ENCODE results near the gene COLEC12. TPM values are rescaled to one million over a fixed set of nuclear protein-coding genes. Genes with fewer than 3 reads are reported as not detected.

The COLEC12 gene
- total and polyA plus RNA-seq, 2 donors (not counting 3 experiments of a cell fraction or from before 2014, with no cell fraction given): 8.0 to 17.1 TPM

GRCh38 chr18:316393-316792 lies 184.1 kb downstream of the COLEC12 start:
- ChIA-PET POLR2A (no interaction called here), CTCF (interaction anchor here (0.9 to 1.4 kb wide), 6 partner anchors 11 to 308 kb away, joined by 3 to 4 read pairs (median 4); partner anchors contain the start of gene THOC1)
- Histone ChIP-seq H3K27me3 (ENCODE audit: control insufficient read depth in 2 of 2, insufficient read depth in 2 of 2, low read length in 2 of 2) (no peaks in the 10 kb centered on the region), H3K4me3 (replicated peaks in 1 of 3; ENCODE audit: insufficient read depth in 1 of 3, low read depth in 1 of 3, low read length in 3 of 3) (no peak overlapping the region), H2AFZ (ENCODE audit: low read depth, low read length) (no peak overlapping the region), H3K4me2 (ENCODE audit: insufficient read depth, low read length) (peak overlapping the region; percentile 49), H3K4me1 (ENCODE audit: control insufficient read depth, extremely low read depth, insufficient read depth, low read length) (peaks cover 11% of the 10 kb centered on the region), H4K20me1 (replicated peaks; ENCODE audit: control insufficient read depth, extremely low read depth, insufficient read depth, low read length) (no peaks in the 10 kb centered on the region), H3K36me3 (ENCODE audit: control insufficient read depth in 2 of 2, extremely low read depth in 1 of 2, insufficient read depth in 2 of 2, low read length in 2 of 2) (no peaks in the 10 kb centered on the region), H3K9me3 (replicated peaks; ENCODE audit: control insufficient read depth, insufficient read depth, low read length) (no peaks in the 10 kb centered on the region), H3K9ac (replicated peaks; ENCODE audit: extremely low read depth, insufficient read depth, low read length) (peak overlapping the region; percentile 35), H3K9me1 (replicated peaks; ENCODE audit: control insufficient read depth, extremely low read depth, insufficient read depth, low read length) (no peaks in the 10 kb centered on the region), H3K27ac (ENCODE audit: insufficient read depth, low read depth, low read length) (peak overlapping the region; percentile 56), H3K79me2 (ENCODE audit: control insufficient read depth, insufficient read depth, low read length) (no peaks in the 10 kb centered on the region)
- FAIRE-seq (peak; percentile 81), DNase-seq (ENCODE audit: low read depth, low spot score) (peak; percentile 84)
- intact Hi-C loops (cut with micrococcal nuclease): no loop called here
- dilution Hi-C loops (cut with MboI; ENCODE audit: extremely low pct_ligation_motif_present, low sequenced_read_pairs): no loop called here
- no peak for TF ChIP-seq POLR2AphosphoS5 (IDR thresholded peaks at IDR 0.05; ENCODE audit: insufficient read depth, low read depth, low read length)
- TF ChIP-seq JUN (IDR thresholded peaks at IDR 0.05; ENCODE audit: borderline replicate concordance, insufficient read depth, insufficient read length, low read depth): peak; percentile 81
- BruUV-seq (replicated peaks): no TSS peak

GRCh38 chr18:313931-314330 lies 186.6 kb downstream of the COLEC12 start:
- H3K4me1 ChIP-seq (ENCODE audit: control insufficient read depth, extremely low read depth, insufficient read depth, low read length): peaks cover 9% of the 10 kb centered on the region
- H3K27me3 ChIP-seq (ENCODE audit: control insufficient read depth in 2 of 2, insufficient read depth in 2 of 2, low read length in 2 of 2): peaks cover 0 to under 1% of the 10 kb centered on the region in 2 experiments
- H3K27ac ChIP-seq (ENCODE audit: insufficient read depth, low read depth, low read length): no peak overlapping the region
- TF ChIP-seq FOS (IDR thresholded peaks at IDR 0.05; ENCODE audit: borderline replicate concordance, insufficient read depth, low read length) (no peak), EZH2 (IDR thresholded peaks at IDR 0.05; ENCODE audit: borderline replicate concordance, low read depth, low read length, severe bottlenecking) (no peak), MAX (IDR thresholded peaks at IDR 0.05; ENCODE audit: insufficient read depth, insufficient read length) (no peak), GATA2 (IDR thresholded peaks at IDR 0.05; ENCODE audit: insufficient read depth, insufficient read length, low read depth, low read length) (no peak), POLR2A (IDR thresholded peaks at IDR 0.05; ENCODE audit: low read depth, low read length) (no peak), MYC (IDR thresholded peaks at IDR 0.05; ENCODE audit: low read depth, low read length) (no peak), JUN (IDR thresholded peaks at IDR 0.05; ENCODE audit: borderline replicate concordance, insufficient read depth, insufficient read length, low read depth) (no peak), POLR2AphosphoS5 (IDR thresholded peaks at IDR 0.05; ENCODE audit: insufficient read depth, low read depth, low read length) (no peak)
- TF ChIP-seq, protein P1, sequence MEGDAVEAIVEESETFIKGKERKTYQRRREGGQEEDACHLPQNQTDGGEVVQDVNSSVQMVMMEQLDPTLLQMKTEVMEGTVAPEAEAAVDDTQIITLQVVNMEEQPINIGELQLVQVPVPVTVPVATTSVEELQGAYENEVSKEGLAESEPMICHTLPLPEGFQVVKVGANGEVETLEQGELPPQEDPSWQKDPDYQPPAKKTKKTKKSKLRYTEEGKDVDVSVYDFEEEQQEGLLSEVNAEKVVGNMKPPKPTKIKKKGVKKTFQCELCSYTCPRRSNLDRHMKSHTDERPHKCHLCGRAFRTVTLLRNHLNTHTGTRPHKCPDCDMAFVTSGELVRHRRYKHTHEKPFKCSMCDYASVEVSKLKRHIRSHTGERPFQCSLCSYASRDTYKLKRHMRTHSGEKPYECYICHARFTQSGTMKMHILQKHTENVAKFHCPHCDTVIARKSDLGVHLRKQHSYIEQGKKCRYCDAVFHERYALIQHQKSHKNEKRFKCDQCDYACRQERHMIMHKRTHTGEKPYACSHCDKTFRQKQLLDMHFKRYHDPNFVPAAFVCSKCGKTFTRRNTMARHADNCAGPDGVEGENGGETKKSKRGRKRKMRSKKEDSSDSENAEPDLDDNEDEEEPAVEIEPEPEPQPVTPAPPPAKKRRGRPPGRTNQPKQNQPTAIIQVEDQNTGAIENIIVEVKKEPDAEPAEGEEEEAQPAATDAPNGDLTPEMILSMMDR (IDR thresholded peaks at IDR 0.05; ENCODE audit: extremely low read depth in 1 of 2, insufficient read depth in 1 of 2, low read depth in 1 of 2, low read length in 2 of 2): no peak
- no peak overlapping the region for H2AFZ ChIP-seq (ENCODE audit: low read depth, low read length)
- H3K36me3 ChIP-seq (ENCODE audit: control insufficient read depth in 2 of 2, extremely low read depth in 1 of 2, insufficient read depth in 2 of 2, low read length in 2 of 2): no peaks in the 10 kb centered on the region
- no peak overlapping the region for H3K9ac ChIP-seq (replicated peaks; ENCODE audit: extremely low read depth, insufficient read depth, low read length)
- no peak overlapping the region for H3K4me2 ChIP-seq (ENCODE audit: insufficient read depth, low read length)
- ChIA-PET POLR2A (no interaction called here), CTCF (interaction anchor here (1.4 to 1.6 kb wide), 2 partner anchors 17 to 310 kb away, joined by 3 to 4 read pairs; no protein-coding TSS in a partner anchor)
- H3K9me1 ChIP-seq (replicated peaks; ENCODE audit: control insufficient read depth, extremely low read depth, insufficient read depth, low read length): no peaks in the 10 kb centered on the region
- intact Hi-C loops (cut with micrococcal nuclease) (no loop called here), dilution Hi-C loops (cut with MboI; ENCODE audit: extremely low pct_ligation_motif_present, low sequenced_read_pairs) (no loop called here)
- H3K9me3 ChIP-seq (replicated peaks; ENCODE audit: control insufficient read depth, insufficient read depth, low read length): no peaks in the 10 kb centered on the region
- FAIRE-seq: peak; percentile 12
- H3K79me2 ChIP-seq (ENCODE audit: control insufficient read depth, insufficient read depth, low read length): no peaks in the 10 kb centered on the region
- no TSS peak for BruUV-seq (replicated peaks)
- H4K20me1 ChIP-seq (replicated peaks; ENCODE audit: control insufficient read depth, extremely low read depth, insufficient read depth, low read length): no peaks in the 10 kb centered on the region
- H3K4me3 ChIP-seq (replicated peaks in 1 of 3; ENCODE audit: insufficient read depth in 1 of 3, low read depth in 1 of 3, low read length in 3 of 3): no peak overlapping the region
- no peak for DNase-seq (ENCODE audit: low read depth, low spot score)
